ENCODE data around the gene DHRS7C.
A peak's percentile ranks its signal among the peaks of the same experiment; 100 is the strongest.

DHRS7C gene

DNA sequence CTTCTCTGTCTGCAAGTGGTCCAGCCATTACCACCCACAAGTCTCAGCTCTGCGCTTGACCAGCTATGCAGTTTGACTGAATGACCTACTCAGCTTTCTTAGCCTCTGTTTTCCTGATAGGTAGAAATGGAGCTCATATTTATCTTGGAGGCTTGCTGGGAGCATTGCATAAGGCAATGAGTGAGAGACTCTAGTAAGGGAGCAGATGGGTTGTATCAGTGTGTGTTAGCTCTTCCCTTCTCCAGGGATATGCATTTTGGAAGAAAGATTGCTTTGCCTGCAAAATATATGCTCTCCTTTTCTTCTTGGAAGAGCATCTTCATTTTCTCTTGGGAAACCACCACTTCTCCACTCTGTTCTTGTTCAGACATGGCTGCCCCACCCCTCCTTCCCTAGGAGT, 26.1 kb downstream of the DHRS7C start:
- TF ChIP-seq, protein P1, sequence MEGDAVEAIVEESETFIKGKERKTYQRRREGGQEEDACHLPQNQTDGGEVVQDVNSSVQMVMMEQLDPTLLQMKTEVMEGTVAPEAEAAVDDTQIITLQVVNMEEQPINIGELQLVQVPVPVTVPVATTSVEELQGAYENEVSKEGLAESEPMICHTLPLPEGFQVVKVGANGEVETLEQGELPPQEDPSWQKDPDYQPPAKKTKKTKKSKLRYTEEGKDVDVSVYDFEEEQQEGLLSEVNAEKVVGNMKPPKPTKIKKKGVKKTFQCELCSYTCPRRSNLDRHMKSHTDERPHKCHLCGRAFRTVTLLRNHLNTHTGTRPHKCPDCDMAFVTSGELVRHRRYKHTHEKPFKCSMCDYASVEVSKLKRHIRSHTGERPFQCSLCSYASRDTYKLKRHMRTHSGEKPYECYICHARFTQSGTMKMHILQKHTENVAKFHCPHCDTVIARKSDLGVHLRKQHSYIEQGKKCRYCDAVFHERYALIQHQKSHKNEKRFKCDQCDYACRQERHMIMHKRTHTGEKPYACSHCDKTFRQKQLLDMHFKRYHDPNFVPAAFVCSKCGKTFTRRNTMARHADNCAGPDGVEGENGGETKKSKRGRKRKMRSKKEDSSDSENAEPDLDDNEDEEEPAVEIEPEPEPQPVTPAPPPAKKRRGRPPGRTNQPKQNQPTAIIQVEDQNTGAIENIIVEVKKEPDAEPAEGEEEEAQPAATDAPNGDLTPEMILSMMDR (IDR thresholded peaks at IDR 0.05; ENCODE audit: extremely low read depth, missing control alignments) = no peak
- DNase-seq (ENCODE audit: low spot score) = no peak

DNA sequence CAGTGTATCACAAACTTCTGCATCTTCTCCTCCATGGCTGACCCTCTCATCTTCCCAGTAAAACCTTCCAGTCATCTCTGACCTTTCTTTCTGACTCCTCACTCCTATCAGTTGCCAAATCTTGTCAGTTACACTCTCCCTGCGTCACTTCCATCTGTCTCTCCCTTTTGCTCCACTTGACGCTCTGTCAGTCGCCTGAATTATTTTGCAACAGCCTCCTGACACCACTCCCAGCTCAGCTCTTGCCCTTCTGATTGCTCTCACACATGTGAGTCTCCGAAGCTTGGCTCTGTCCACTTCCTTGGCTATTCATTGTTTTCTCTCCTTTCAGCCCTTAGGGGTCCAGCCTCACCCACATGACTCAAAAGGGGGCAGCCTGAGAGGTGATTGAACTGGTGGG, 27.7 kb downstream of the DHRS7C start:
- TF ChIP-seq, protein P1 (IDR thresholded peaks at IDR 0.05; ENCODE audit: extremely low read depth, missing control alignments) = no peak
- DNase-seq (ENCODE audit: low spot score) = no peak

DNA sequence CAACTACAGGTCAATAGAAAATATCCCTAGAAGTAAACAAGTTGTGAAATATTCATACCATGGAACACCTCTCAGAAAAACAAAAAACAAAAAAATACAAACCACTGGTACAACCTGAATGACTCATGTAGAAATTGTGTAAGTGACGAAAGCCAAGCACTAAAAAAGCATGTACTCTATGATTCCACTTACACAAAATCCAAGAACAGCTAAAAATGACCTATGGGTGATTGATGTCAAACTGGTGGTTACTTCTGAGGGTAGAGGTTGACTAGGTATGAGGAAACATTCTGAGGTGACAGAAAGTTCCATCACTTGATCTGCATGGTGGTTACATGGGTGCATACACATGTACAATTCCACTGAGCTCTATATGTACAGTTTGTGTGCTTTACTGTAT, 31.1 kb downstream of the DHRS7C start:
- DNase-seq (ENCODE audit: low spot score) = no peak
- TF ChIP-seq, protein P1 (IDR thresholded peaks at IDR 0.05; ENCODE audit: extremely low read depth, missing control alignments) = no peak

DNA sequence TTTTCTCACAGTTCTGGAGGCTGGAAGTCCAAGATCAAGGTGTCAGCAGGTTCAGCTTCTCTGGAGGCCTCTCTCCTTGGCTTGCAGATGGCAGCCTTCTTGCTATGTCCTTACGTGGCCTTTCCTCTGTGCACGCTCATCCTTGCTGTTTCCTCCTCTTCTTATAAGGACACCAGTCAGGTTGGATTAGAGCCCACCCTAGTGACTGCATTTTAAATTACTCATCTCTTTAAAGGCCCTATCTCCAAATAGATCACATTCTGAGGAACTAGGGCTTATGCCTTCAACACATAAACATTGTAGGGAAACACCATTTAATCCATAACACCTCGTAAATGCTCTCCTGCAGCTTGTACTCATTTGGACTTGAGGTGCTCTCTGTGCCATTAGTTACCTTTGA, 36.3 kb downstream of the DHRS7C start:
- TF ChIP-seq, protein P1 (IDR thresholded peaks at IDR 0.05; ENCODE audit: extremely low read depth, missing control alignments) = no peak

DNA sequence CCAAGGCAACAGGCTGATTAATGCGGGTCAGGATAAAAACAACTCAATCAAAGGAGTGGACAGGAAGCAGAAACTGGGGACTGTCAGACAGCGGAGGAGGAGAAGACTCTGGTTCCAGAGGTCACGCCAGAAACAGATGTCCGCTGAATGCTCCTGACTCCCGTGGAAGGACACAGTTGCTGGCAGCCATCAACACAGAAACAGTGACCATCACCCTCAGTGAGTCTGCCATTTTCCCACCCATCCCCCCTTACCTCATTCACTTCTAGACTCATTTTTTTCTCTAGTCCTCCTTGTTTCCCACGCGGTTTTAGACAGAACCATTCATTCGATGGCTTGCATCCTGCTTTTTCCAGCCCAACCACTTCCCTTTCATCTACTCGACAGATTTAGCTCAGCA, 40.9 kb downstream of the DHRS7C start:
- TF ChIP-seq, protein P1 (IDR thresholded peaks at IDR 0.05; ENCODE audit: extremely low read depth, missing control alignments) = no peak
- no peak for DNase-seq (ENCODE audit: low spot score)

More for the DNA sequence above, 36.3 kb downstream of the DHRS7C start:
- DNase-seq (ENCODE audit: low spot score) = no peak

DNA sequence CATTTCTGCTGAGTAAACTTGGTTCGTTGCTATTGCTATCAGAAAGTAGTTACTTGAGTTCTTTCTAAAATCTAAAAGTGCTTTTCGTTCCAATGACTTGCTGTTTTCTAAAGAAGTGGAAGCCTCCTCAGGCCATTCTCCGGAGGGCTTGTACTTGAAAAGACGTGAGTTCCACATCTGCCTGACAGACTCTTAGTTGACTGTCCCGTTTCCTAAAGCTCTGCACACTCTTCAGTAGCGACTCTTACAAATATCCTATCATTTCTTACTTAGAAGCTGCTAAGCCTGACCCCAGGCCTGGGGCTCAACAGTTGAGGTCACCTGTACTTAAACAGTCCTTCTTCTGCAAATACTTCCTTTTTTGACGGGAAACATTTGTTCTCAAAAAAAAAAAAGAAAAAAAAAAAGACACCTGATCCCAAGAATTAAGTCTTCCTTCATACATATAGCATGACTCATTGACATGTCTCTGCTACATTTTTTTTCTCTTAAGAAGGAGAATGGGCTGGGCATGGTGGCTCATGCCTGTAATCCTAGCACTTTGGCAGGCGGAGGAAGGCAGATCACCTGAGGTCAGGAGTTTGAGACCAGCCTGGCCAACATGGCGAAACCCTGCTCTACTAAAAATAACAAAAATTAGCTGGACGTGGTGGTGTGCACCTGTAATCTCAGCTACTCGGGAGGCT, 61.5 kb downstream of the DHRS7C start:
- TF ChIP-seq, protein P1 (IDR thresholded peaks at IDR 0.05; ENCODE audit: extremely low read depth, missing control alignments) = no peak
- no peak for DNase-seq (ENCODE audit: low spot score)

DNA sequence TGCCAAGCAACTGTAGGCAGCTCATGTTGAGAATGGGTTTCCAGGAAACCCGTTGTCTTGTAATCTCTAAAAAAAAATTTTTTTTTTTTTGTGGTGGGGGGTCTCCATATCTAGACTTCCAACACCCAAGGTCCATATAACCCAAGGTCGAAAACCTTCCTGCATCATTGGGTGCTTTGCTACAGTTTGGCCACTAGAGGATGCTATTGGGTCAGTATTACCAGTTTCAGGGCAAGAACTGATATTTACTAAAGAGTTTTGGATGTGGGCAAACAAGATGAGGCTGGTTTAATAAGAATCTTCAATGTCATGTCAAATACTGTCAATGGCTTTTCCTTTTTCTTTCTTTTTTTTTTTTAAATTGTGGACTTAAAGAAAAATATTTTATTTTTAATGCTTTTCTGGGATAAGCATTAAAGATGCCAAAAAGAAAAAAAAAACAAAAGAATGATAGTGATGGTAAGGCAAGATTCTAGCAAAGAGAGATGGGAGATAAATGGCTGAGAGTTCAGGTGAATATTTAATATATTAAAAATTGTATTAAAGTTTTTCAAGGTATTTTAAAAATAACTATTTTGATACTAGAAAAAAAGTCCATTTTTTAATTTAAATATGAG, 62.2 kb downstream of the DHRS7C start:
- TF ChIP-seq, protein P1 (IDR thresholded peaks at IDR 0.05; ENCODE audit: extremely low read depth, missing control alignments) = peak; percentile 96
- DNase-seq (ENCODE audit: low spot score) = peak; percentile 72

Data from GM20000 (cell line).